ENCODE results near the gene FAM20C. TPM values are rescaled to one million over a fixed set of nuclear protein-coding genes. Genes with fewer than 3 reads are reported as not detected.

Gene FAM20C
- total RNA-seq, 4 donors from 2014 or later = 41.9 to 87.5 (median 73.6) TPM

DNA sequence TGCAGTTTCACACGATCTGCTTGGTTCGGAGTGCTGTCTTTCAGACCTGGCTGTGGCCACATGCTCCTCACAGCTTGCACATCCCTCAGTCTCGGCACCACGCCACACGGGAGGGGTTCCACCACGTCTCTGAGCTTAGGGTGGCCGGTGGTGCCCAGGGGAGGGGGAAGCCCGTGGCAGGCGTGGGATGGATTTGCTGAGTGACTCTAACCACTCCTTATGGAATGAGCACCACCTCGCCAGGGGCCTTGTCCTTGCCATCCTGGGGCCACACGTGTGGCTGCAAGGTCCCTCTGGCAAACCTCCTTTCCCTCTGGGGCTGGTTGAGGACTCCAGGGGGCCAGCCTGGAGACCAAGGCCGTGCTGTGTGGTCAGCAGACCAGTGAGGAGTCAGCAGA, 29.1 kb upstream of the FAM20C start:
- no peak for ATAC-seq
- 65 to 100% methylated on average over 1 to 2 of the region's 12 CpGs for WGBS, 2 donors (ENCODE audit: low coverage in 1 of 2)
- TF ChIP-seq POLR2AphosphoS5 (IDR thresholded peaks at IDR 0.05) = no peak
- no peak for TF ChIP-seq POLR2A (IDR thresholded peaks at IDR 0.05)
- no peak for TF ChIP-seq EP300 (IDR thresholded peaks at IDR 0.05)
- TF ChIP-seq, protein P1, sequence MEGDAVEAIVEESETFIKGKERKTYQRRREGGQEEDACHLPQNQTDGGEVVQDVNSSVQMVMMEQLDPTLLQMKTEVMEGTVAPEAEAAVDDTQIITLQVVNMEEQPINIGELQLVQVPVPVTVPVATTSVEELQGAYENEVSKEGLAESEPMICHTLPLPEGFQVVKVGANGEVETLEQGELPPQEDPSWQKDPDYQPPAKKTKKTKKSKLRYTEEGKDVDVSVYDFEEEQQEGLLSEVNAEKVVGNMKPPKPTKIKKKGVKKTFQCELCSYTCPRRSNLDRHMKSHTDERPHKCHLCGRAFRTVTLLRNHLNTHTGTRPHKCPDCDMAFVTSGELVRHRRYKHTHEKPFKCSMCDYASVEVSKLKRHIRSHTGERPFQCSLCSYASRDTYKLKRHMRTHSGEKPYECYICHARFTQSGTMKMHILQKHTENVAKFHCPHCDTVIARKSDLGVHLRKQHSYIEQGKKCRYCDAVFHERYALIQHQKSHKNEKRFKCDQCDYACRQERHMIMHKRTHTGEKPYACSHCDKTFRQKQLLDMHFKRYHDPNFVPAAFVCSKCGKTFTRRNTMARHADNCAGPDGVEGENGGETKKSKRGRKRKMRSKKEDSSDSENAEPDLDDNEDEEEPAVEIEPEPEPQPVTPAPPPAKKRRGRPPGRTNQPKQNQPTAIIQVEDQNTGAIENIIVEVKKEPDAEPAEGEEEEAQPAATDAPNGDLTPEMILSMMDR (IDR thresholded peaks at IDR 0.05) = no peak
- Histone ChIP-seq H3K9me3 (no peaks in the 10 kb centered on the region), H3K36me3 (no peaks in the 10 kb centered on the region), H3K4me3 (no peak overlapping the region), H3K27ac (no peak overlapping the region), H3K27me3 (no peaks in the 10 kb centered on the region), H3K4me1 (peaks cover 0 to 8% (median 0%) of the 10 kb centered on the region in 3 donors)

DNA sequence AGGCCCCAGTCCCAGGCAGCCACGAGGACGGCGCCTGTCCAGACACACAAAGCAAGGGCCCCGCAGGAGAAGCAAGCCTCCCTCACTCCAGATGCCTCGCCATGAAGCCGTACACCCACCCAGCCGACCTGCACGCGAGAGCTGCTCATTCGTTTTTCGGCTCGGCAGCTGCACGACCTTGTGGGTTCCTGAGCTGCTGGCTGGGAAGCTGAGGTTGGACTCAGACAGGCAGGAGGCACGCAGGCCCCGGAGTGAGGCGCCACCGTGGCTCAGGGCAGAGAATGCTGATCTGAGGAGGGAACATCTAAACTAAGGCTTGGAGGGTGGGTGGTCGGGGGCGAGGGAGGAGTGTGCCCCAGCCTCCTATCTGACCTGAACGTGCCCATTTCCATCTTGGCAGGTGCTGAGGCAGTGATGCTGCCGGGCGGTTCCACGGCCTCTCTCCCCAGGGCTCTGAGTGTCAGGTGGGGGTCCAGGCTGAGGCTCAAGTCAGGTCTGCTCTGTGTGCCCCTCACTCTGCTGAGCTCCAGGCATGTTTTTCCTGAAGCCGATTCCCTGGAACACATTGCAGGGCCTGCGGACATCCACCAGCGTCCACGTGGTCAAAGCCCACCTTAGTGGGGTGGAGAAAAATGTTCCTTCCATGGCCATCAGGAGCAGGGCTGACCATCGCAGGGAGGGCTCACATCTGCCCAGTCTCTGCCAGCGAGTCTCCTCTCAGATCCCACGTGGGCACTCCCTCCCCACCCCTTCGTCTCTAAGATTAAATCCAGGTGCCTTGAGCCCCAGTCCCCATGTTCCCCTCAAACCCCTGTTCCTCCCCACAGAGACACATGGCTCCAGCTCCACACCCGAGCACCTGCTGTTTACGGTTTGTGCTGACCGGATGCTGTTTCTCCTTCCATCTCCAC, 28.1 kb upstream of the FAM20C start:
- no peak for ATAC-seq
- H3K9me3 ChIP-seq = no peaks in the 10 kb centered on the region
- H3K4me1 ChIP-seq = peaks cover 0 to 8% (median 0%) of the 10 kb centered on the region in 3 donors
- WGBS, 2 donors (ENCODE audit: low coverage in 1 of 2) = 60 to 82% methylated on average over 3 to 6 of the region's 34 CpGs
- no peak overlapping the region for H3K4me3 ChIP-seq
- H3K36me3 ChIP-seq = no peaks in the 10 kb centered on the region
- H3K27ac ChIP-seq = no peak overlapping the region
- no peaks in the 10 kb centered on the region for H3K27me3 ChIP-seq
- TF ChIP-seq EP300 (IDR thresholded peaks at IDR 0.05) (no peak), POLR2A (IDR thresholded peaks at IDR 0.05) (no peak)
- TF ChIP-seq, protein P1 (IDR thresholded peaks at IDR 0.05) = no peak

DNA sequence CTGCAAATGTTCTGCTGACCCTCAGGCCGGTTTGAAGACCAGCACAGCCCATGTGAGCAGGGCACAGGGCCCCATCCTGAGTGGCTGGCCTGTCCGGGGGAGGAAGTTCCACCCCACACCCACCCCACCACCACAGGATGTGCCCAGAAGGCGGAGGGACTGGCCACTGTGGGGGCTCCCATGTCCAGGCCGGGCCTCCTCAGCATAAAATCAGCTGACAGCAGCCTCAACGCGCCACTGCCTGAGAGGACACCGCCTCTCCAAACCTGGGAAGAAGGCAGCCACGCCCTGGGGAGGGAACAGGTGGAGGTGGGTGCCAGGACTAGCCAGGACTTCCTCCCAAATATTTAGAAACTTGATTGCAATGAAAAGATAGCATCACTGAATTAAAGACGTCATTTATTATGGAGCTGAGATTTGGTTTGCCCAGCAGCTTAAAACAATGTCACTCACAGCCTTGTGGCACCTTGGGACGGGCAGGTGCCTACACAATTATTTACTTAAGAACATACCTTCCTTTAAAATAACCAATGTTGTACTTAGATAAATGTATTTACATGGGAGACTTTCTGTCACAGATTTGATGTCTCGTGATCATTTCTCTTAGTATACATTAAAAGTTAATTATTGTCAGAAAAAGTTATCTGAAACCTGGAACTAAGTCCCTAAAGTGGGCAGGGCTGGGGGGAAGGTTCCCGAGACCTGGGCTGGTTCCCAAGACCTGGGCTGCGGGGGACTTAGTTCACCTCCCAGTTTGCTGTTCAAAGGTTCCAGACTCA, 27.3 kb upstream of the FAM20C start:
- no peak for TF ChIP-seq EP300 (IDR thresholded peaks at IDR 0.05)
- TF ChIP-seq POLR2A (IDR thresholded peaks at IDR 0.05) = no peak
- TF ChIP-seq, protein P1 (IDR thresholded peaks at IDR 0.05) = no peak
- no peak for TF ChIP-seq POLR2AphosphoS5 (IDR thresholded peaks at IDR 0.05)
- H3K27ac ChIP-seq = no peak overlapping the region
- H3K27me3 ChIP-seq = no peaks in the 10 kb centered on the region
- no peaks in the 10 kb centered on the region for H3K9me3 ChIP-seq
- no peak overlapping the region for H3K4me3 ChIP-seq
- H3K4me1 ChIP-seq = peaks cover 0 to 8% (median 0%) of the 10 kb centered on the region in 3 donors
- no peaks in the 10 kb centered on the region for H3K36me3 ChIP-seq
- no peak for ATAC-seq
- 64 to 75% methylated on average over 2 to 5 of the region's 13 CpGs for WGBS, 2 donors (ENCODE audit: low coverage in 1 of 2)

DNA sequence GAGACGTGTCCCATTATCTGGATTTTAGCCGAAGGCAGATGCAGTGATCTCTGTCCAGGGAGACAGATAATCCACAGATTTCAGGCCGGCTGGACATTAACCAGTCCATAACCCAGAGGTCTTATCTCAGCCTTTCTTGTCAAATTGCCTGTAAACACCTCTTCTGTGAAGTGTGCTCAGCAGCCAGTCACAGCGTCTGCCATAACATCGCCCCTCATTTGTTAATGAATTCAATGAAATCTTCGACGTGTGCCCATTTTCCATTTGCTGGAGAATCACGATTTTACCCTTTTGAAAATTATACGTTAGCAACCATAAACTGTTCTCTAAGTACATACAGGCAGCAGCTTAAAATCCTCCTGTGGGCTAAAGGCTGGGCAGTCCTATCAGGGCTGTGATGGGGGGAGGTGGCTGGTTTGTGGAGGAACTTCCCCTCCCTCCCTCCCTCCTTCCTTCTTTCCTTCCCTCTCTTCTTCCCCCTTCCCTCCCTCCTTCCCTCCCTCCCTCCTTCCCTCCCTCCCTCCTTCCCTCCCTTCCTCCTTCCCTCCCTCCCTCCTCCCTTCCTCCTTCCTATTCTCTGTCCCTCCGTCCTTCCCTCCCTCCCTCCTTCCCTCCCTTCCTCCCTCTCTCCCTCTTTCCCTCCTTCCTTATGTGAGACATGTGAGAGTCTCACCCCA, 26.6 kb upstream of the FAM20C start:
- H3K9me3 ChIP-seq = no peaks in the 10 kb centered on the region
- H3K4me1 ChIP-seq = peaks cover 0 to 8% (median 0%) of the 10 kb centered on the region in 3 donors
- no peaks in the 10 kb centered on the region for H3K27me3 ChIP-seq
- no peak for ATAC-seq
- H3K4me3 ChIP-seq = no peak overlapping the region
- TF ChIP-seq POLR2AphosphoS5 (IDR thresholded peaks at IDR 0.05) = no peak
- TF ChIP-seq, protein P1 (IDR thresholded peaks at IDR 0.05) = no peak
- TF ChIP-seq EP300 (IDR thresholded peaks at IDR 0.05) = no peak
- TF ChIP-seq POLR2A (IDR thresholded peaks at IDR 0.05) = no peak
- no peak overlapping the region for H3K27ac ChIP-seq
- 50 to 67% methylated on average over 7 to 9 of the region's 10 CpGs for WGBS, 2 donors (ENCODE audit: low coverage in 1 of 2)
- H3K36me3 ChIP-seq = no peaks in the 10 kb centered on the region

Data from gastroesophageal sphincter (tissue), 4 donors.